Activated naive CD8-positive, alpha-beta T cell (primary cell): Measurements from ENCODE around the gene NACC2.

Experiments used
- H3K27ac Mint-ChIP-seq: one replicate; pipeline ENCODE4 v1.8.0; 2021; ENCODE audit warnings: mixed read lengths
- H3K27me3 Mint-ChIP-seq: one replicate; pipeline ENCODE4 v1.8.0; 2021; ENCODE audit warnings: mixed read lengths
- H3K36me3 Mint-ChIP-seq: one replicate; pipeline ENCODE4 v1.8.0; 2021; ENCODE audit warnings: mixed read lengths
- H3K4me1 Mint-ChIP-seq: one replicate; pipeline ENCODE4 v1.8.0; 2021; ENCODE audit warnings: low read depth, mixed read lengths
- H3K4me3 Mint-ChIP-seq: one replicate; pipeline ENCODE4 v1.8.0; 2021; ENCODE audit warnings: mild to moderate bottlenecking, mixed read lengths
- H3K9me3 Mint-ChIP-seq: one replicate; pipeline ENCODE4 v1.8.0; 2021; ENCODE audit warnings: low read depth, mixed read lengths

Gene NACC2

GRCh38 chr9:136133959-136134484 is 38.9 kb upstream of the NACC2 start:
- Mint-ChIP-seq H3K4me3 (peak overlapping the region; percentile 48), H3K9me3 (no peaks in the 10 kb centered on the region), H3K27me3 (peaks cover 8% of the 10 kb centered on the region), H3K36me3 (no peaks in the 10 kb centered on the region), H3K4me1 (peaks cover 7% of the 10 kb centered on the region), H3K27ac (no peak overlapping the region)

DNA sequence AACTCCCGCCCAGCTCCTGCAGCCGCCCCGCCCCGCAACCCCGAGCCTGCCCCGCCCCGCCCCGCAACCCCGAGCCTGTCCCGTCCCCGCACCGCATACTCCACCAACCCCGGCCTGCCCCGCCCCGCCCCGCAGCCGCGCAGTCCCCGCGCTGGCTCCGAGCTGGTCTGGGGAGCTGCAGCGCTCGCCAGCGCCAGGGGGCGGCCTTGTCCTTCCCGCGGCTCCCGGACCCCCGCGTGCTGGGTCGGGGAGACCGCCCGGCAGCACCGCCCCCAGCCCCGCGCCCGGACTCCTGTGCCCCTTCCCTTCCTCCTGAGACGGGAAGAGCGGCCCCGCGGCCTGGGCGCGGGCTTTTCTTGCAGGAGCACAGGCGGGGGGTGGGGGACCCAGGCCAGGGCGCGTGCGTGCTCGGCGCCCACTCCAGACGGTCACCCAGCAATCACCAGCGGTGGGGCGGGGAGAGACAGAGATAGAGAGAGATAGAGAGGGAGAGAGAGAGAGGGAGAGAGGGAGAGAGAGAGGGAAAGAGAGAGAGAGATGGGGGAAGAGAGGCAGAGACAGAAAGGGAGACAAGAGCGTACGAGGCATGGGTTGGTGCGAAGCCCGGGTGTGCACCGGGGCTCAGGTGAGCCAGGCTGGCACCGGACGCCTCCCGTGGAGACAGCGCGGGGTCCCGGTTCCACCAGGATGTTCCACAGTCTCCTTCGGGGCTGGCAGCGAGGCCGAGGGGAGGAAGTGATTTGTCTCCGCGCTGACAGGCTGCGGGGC is 38.3 kb upstream of the NACC2 start:
- no peak overlapping the region for H3K27ac Mint-ChIP-seq
- peaks cover 7% of the 10 kb centered on the region for H3K4me1 Mint-ChIP-seq
- peaks cover 4% of the 10 kb centered on the region for H3K27me3 Mint-ChIP-seq
- H3K4me3 Mint-ChIP-seq: peak overlapping the region; percentile 38
- H3K9me3 Mint-ChIP-seq: no peaks in the 10 kb centered on the region
- H3K36me3 Mint-ChIP-seq: no peaks in the 10 kb centered on the region

DNA sequence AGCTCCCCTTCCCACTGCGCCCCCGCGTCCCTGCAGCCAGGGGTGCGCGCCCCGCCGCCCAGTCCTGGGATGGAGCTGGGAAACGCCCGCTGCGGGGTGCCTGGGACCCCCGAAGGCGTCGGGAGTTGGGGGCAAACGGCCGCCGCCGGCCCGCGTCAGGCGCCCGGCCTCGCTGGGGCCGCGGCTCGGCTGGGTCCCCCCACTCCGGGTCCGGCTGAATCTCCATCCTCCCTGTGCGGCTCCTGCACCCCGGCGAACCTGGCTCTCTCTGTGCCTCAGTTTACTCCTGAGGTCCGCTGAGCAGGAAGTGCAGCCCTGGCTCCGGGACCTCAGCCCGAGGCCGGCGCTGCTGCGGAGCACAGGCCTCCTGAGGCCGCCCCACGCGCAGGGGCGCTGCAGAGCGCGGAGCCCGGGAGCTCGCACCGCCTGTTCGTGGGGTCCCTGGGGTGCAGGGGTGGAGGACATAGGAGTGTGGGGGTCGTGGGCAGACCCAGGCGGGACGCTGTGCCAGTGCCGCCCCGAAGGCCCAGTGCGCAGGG is 37.5 kb upstream of the NACC2 start:
- H3K27ac Mint-ChIP-seq: no peak overlapping the region
- H3K36me3 Mint-ChIP-seq: no peaks in the 10 kb centered on the region
- peaks cover 7% of the 10 kb centered on the region for H3K4me1 Mint-ChIP-seq
- peaks cover 4% of the 10 kb centered on the region for H3K27me3 Mint-ChIP-seq
- no peak overlapping the region for H3K4me3 Mint-ChIP-seq
- no peaks in the 10 kb centered on the region for H3K9me3 Mint-ChIP-seq

DNA sequence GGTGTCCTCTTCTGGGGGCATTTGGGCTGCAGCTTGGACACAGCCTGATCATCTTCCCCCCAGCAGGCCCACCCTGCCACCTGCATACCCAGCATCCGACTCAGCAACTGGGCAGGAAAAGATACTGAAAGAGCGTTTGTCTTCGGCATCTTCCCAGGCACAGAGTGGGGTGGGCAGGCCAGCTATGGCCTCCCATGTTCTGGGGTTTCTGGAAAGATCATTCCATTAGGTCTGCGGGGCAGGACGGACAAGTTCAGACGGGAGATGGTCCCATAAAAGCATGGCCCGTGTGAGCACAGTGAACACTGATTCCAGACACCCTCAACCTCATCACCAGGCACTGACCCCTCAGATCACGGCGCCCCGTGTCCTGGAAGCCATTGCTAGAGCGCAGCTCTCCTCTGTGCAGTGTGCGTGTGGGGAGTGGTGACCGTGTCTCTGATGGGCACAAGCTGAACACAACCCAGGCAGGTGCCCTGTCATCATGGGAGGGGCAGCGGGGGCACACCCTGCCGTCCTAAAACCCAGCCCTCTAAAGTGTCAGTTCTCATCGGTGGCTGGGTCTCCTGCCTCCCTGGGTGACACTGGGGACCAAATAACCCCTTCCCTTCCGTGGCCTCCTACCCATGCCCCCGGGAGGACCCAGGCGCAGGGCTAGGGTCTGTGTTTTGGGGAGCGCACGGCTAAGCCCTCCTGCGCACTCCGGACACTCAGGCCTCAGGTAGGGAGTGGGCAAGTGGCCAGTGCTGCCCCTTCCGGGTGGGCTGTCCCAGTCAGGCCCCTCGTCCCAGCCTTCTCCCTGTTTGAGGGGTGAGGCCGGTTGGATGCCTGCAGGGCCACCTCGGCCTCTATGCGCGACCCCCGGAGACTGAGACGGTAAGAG is 36.8 kb upstream of the NACC2 start:
- Mint-ChIP-seq H3K4me1 (peaks cover 7% of the 10 kb centered on the region), H3K36me3 (no peaks in the 10 kb centered on the region), H3K27ac (no peak overlapping the region), H3K4me3 (no peak overlapping the region), H3K9me3 (no peaks in the 10 kb centered on the region), H3K27me3 (peaks cover 4% of the 10 kb centered on the region)

DNA sequence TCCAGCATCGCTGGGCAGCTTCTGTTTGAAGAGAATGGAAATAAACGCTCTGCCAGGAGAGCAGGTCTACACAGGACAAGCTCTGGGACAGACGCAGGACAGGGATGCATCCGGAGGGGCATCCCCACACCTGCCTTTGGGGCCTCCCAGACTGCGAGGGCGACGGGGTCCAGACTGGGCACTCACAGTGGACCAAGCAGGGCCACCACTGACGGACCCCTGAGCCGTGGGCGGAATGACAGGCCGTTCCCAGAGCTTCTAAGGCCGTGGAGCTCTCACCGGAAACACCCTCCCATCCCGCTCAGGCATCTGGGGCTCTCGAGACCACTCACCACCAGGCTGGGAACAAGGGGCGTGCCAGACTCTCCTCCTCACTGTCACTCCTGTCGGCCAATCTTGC is 34.1 kb upstream of the NACC2 start:
- Mint-ChIP-seq H3K9me3 (no peaks in the 10 kb centered on the region), H3K36me3 (peaks cover 3% of the 10 kb centered on the region), H3K4me3 (no peak overlapping the region), H3K27ac (no peak overlapping the region), H3K27me3 (peaks cover 5% of the 10 kb centered on the region), H3K4me1 (peaks cover 6% of the 10 kb centered on the region)

- Mint-ChIP-seq H3K27me3 (peaks cover 4% of the 10 kb centered on the region), H3K4me3 (no peak overlapping the region), H3K4me1 (peaks cover 3% of the 10 kb centered on the region), H3K36me3 (peaks cover 3% of the 10 kb centered on the region), H3K27ac (no peak overlapping the region), H3K9me3 (no peaks in the 10 kb centered on the region)
Measured at GRCh38 chr9:136128436-136128835, 33.3 kb upstream of the NACC2 start.

- no peak overlapping the region for H3K27ac Mint-ChIP-seq
- peaks cover 2% of the 10 kb centered on the region for H3K4me1 Mint-ChIP-seq
- no peak overlapping the region for H3K4me3 Mint-ChIP-seq
- peaks cover 3% of the 10 kb centered on the region for H3K36me3 Mint-ChIP-seq
- H3K27me3 Mint-ChIP-seq: peaks cover 4% of the 10 kb centered on the region
- no peaks in the 10 kb centered on the region for H3K9me3 Mint-ChIP-seq
Measured at GRCh38 chr9:136127313-136127712, 32.2 kb upstream of the NACC2 start.

GRCh38 chr9:136124976-136125692 is 30.0 kb upstream of the NACC2 start:
- H3K36me3 Mint-ChIP-seq: peaks cover 3% of the 10 kb centered on the region
- H3K27me3 Mint-ChIP-seq: peaks cover 3% of the 10 kb centered on the region
- H3K27ac Mint-ChIP-seq: no peak overlapping the region
- no peak overlapping the region for H3K4me3 Mint-ChIP-seq
- H3K4me1 Mint-ChIP-seq: peaks cover 1% of the 10 kb centered on the region
- no peaks in the 10 kb centered on the region for H3K9me3 Mint-ChIP-seq

- H3K36me3 Mint-ChIP-seq: peaks cover 3% of the 10 kb centered on the region
- no peaks in the 10 kb centered on the region for H3K9me3 Mint-ChIP-seq
- H3K4me1 Mint-ChIP-seq: peaks cover 1% of the 10 kb centered on the region
- H3K27ac Mint-ChIP-seq: no peak overlapping the region
- peaks cover 3% of the 10 kb centered on the region for H3K27me3 Mint-ChIP-seq
- H3K4me3 Mint-ChIP-seq: no peak overlapping the region
Measured at GRCh38 chr9:136122425-136123383, 27.6 kb upstream of the NACC2 start.

DNA sequence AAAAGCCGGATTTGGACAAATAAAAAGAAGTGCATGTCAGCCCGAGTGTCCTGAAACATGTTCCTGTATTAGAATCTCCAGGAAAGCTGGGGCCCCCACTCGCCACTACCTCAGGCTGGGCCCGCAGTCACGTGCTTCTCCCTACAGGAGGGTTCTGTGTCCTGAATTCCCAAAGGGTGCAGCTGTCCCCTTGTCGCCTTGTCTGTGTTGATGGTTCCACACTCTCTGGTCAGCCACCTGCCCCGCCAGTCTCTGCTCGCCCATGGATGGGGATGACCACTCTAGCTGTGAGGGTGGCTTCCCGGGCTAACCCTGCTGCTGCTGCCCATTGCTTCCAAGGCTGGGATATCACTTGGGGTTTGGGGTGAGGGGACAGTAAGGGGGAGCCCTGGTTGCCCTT is 26.7 kb upstream of the NACC2 start:
- Mint-ChIP-seq H3K27me3 (peaks cover 3% of the 10 kb centered on the region), H3K4me3 (no peak overlapping the region), H3K9me3 (no peaks in the 10 kb centered on the region), H3K36me3 (peaks cover 3% of the 10 kb centered on the region), H3K4me1 (peaks cover 1% of the 10 kb centered on the region), H3K27ac (no peak overlapping the region)

DNA sequence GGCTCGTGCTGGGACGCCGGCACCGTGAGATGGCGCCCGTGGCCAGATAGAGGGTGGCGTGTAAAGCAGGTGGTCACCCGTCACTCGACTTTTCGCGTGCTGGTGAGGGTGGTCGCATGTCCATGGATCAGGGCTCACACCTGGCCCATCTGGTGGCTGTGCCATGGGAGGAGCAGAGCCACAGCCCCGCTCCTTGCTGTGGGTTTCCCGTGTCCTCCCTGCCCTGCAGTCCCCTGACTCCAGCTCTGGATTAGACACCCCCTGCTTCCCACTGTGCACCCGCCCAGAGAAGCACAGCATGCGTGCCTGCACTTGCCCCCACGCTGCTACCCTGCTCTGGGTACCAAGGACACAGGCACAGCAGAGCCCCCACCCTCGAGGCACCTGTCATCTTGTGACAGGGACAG is 25.4 kb upstream of the NACC2 start:
- H3K36me3 Mint-ChIP-seq: peaks cover 3% of the 10 kb centered on the region
- H3K27ac Mint-ChIP-seq: peak overlapping the region; percentile 3
- H3K9me3 Mint-ChIP-seq: no peaks in the 10 kb centered on the region
- H3K27me3 Mint-ChIP-seq: peaks cover 3% of the 10 kb centered on the region
- H3K4me1 Mint-ChIP-seq: peaks cover 1% of the 10 kb centered on the region
- H3K4me3 Mint-ChIP-seq: peak overlapping the region; percentile 73

GRCh38 chr9:136119883-136120393 is 24.8 kb upstream of the NACC2 start:
- no peaks in the 10 kb centered on the region for H3K9me3 Mint-ChIP-seq
- H3K36me3 Mint-ChIP-seq: peaks cover under 1% of the 10 kb centered on the region
- peak overlapping the region; percentile 81 for H3K27ac Mint-ChIP-seq
- peak overlapping the region; percentile 73 for H3K4me3 Mint-ChIP-seq
- peaks cover 3% of the 10 kb centered on the region for H3K4me1 Mint-ChIP-seq
- H3K27me3 Mint-ChIP-seq: peaks cover 1% of the 10 kb centered on the region

DNA sequence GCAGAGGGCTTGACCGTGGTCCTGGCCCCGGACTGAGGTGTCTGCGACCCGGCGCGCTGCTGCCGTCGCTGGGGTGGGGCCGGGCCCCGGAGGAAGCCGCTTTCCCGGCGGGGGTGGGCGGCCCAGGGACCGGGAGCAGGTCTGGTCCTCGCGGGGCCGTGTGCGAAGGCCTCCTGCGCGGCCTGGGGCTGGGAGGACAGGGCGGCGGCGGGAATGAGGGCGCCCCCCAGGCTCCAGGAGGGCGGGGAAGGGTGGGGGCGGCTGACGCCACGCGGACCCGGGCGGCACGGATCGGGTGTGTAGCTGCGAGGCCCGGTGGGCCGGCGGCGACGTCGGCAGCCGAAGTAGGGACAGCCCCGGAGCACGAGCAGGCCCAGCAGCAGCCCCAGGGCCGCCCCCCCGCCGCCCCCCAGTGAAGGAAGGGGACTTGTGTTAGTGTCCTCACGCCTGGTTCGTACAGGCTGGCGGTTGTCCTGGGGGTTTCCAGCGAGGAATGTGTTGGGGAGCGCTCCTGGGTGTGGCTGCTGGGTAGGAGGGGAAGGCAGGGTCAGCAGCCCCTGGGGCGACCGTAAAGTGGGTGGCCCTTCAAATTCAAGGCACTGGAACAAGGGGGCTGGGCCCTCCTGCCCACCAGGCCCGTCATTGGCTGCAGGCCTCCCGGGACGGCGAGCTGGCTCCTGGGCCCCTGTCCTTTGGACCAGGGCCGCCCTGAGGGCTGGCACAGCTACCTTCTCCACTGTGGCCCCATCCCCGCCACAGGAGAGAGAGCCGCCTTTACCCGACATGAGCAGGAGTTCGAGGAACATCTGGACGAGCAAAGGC is 24.2 kb upstream of the NACC2 start:
- Mint-ChIP-seq H3K36me3 (no peaks in the 10 kb centered on the region), H3K4me1 (peaks cover 9% of the 10 kb centered on the region), H3K4me3 (peak overlapping the region; percentile 75), H3K27ac (peak overlapping the region; percentile 81), H3K27me3 (no peaks in the 10 kb centered on the region), H3K9me3 (no peaks in the 10 kb centered on the region)
